Urothelium cell line (cell line): ENCODE results near the gene ADAMTS17.

Source experiments
- DNase-seq: peaks from one replicate; pipeline ENCODE4 v3.0.0; 2011; ENCODE audit warnings: low spot score, mixed read lengths
- FAIRE-seq: peaks from 2 replicates; lab custom pipeline; 2011; peaks lifted over from hg19 to GRCh38; lab: Jason Lieb, UNC

The ADAMTS17 gene

DNA sequence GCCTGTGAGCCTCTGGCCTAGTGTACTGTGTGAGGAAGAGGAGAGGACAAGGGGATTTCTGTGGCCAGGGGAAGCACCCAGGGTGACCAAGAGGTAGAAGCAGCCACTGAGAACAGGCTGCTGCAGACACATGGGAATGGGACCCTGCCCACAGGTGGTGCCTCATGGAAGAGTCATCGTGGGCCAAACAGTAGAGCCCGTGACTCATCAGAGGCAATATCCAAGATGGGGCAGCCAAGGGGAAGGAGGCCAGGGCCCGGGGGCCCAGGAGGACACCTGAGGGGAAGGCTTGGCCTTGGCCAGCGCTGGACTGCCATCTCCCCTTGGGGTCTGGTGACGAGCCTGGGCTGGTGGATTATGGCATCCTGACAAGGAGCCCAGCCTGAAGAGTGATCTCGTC lies 333.5 kb downstream of the ADAMTS17 start:
- no peak for FAIRE-seq
- DNase-seq: no peak

DNA sequence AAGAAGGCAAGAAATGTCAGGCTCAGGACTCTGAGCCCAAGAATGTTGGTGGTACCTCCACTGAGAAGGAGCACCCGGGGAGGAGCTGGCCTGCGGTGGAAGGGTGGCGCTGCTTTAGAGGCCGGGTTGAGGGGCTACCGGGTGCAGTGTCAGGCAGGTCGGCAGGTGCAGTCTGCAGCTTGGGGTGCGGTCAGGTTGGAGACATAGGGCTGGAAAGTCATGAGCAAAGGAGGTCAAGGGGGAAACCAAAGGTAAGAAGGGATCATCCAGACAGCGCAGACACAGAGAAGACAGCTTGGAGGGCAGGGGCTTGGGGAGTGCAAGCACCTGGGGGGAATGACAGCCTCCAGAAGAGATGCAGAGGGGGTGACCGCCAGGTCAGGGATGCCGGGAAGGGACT lies 334.2 kb downstream of the ADAMTS17 start:
- FAIRE-seq (no peak), DNase-seq (no peak)

DNA sequence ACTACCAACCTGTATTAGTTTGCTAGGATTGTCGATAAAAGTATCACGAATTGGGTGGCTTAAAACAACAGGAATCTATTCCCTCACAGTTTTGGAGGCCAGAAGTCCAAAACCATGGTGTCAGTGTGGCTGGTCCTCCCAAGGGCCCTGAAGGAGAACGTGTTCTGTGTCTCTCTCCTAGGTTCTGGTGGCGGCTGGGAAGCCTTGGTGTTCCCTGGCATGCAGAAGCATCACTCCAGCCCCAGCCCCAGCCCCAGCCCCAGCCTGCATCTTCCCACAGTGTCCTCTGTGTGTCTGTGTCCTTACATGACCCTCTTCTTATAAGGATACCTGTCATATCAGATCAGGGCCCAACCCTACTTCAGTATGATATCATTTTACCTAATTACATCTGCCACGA lies 336.1 kb downstream of the ADAMTS17 start:
- DNase-seq (no peak), FAIRE-seq (no peak)

DNA sequence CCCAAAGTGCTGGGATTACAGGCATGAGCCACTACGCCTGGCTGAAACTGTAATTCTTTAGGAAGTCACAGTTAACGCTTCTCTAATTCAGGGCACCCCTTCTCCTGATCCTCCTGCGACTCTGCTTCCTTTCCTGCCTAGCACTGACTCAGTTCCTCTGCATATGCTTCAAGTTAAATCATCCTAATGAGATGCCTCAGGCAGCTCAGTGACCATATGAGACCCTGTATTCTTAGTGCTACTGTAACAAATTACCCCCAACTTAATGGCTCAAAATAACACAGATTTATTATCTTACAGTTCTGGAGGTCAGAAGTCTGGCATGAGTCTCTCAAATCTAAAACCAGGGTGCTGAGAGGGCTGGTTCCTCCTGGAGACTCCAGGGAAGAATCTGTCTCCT lies 336.8 kb downstream of the ADAMTS17 start:
- no peak for DNase-seq
- FAIRE-seq: no peak

DNA sequence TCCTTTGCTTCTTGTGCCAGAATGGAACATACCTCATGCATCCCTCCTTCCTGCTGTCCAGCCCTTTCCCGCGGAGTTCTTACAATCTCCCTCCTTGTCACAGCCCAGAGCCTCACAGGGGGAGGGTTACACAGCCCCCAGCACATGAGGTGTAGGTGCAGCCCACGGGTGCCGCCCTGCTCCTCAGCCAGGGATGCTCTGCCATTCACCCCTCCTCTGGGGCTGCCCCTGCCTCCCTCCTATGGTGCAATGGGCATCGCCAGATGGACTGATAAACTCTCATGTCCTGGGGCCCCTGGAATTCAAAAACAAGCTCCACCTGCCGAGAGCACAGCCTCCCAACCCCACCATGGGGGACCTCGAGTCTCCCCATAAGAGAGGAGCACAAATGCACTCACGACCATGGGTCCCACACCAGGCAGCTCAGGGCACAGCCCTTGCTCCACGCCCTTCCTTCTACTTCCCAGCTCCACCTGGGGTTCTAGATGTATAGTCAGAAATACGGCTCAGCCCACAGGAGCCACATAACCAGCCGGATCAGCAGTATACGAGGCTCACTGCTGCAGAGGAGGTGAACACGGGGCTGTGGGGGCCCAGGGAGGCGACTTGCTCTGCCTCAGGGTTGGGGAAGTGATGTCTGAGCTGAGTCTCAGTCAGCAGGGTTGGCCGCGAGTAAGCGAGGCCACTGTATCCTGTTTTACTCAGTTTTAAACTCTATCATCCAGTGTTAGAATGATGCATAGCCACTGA lies 338.8 kb downstream of the ADAMTS17 start:
- DNase-seq: no peak
- no peak for FAIRE-seq

DNA sequence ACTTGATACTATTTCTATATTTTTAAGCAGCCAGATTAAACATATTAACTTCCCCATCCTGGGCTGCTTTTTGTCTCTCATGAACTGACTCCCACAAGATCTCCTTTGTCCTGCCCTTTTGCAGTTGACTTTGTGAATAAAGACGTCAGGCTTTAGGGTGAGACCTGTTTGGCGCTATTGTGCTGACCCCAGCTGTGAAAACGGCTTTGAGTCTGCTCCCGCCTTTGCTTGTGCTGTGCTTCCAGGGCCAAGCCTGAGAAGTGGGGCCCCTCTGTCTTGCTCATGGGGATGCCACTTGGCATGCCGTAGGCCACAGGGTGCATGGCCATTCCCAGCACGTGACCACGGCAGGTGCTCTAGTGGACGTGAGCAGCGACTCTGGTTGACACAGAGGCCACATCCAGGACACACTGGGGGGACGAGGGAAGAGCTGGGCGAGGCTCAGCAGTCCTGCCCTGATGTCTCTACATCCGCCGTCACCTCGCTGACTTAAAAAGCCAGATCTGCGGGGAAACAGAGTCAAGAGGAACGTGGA lies 339.6 kb downstream of the ADAMTS17 start:
- no peak for FAIRE-seq

DNA sequence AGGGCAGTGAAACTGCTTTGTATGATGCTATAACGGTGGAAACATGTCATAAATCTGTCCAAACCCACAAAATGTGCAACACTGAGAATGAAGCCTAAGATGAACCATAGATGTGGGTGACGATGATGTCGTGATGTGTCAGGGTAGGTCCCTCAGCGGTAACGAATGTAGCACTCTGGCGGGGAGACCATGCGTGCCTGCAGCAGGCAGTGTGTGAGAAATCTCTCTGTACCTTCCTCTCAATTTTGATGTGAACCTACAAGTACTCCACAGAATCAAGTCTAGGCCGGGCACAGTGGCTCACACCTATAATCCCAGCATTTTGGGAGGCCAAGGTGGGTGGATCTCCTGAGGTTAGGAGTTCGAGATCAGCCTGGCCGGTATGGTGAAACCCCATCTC lies 340.4 kb downstream of the ADAMTS17 start:
- no peak for FAIRE-seq
- DNase-seq: no peak

More for the DNA sequence above, 339.6 kb downstream of the ADAMTS17 start:
- no peak for DNase-seq

DNA sequence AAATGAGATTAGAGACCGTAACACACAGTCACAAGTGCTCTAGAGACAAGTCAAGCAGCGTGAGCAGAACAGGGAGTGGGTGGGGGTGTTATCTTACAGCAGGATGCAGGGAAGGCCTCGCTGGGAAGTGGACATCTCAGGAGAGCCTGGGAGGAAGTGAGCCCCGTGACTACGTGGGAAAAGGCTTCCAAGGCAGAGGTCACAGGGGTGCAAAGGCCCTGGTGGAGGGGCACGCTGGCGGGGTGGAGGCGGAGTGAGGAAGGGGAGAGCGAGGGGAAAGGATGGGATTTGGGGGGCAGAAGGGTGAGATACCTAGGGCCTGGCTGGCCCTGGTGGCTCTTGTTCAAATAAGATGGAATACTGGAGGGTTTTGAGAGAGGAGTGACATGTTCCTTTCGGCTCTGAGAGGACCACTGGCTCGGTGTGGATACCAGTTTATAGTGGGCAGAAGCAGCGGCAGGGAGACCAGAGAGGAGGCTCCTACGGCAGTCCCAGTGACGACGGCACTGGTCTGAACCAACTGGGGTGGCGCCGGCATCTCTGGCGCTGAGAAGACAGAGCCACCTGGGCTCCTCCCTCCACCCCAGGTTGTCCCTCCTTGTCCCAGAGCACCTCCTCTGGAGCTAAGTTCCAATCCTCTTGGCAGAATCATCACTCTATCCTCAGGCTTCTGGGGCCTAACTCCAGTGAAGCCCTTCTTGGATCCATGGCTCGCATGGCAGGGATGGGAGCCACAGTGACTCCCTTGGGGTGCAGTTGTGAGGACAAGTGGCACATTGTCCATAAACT lies 342.3 kb downstream of the ADAMTS17 start:
- FAIRE-seq (peak; percentile 17), DNase-seq (no peak)

DNA sequence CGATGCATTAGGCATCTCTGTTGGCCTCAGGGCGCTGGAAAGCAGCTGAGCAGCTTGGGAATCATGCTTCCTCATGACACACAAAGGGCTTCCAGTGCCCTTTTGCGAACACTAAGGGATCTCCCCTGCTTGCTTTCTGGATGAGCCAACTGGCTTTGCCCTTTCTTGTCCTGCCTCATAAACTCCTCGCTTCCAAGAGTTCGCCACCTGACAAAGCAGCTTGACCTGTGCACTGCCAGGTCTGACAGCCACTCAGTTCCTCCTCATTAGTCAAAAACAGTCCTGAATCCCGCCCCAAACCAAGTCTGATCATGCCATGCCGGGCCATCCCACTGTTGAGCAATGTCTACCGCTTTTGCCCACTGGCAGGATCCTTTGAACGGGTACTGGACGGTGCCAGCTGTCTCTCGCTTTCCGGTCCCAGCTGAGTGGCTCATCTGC lies 343.1 kb downstream of the ADAMTS17 start:
- FAIRE-seq (no peak), DNase-seq (no peak)

DNA sequence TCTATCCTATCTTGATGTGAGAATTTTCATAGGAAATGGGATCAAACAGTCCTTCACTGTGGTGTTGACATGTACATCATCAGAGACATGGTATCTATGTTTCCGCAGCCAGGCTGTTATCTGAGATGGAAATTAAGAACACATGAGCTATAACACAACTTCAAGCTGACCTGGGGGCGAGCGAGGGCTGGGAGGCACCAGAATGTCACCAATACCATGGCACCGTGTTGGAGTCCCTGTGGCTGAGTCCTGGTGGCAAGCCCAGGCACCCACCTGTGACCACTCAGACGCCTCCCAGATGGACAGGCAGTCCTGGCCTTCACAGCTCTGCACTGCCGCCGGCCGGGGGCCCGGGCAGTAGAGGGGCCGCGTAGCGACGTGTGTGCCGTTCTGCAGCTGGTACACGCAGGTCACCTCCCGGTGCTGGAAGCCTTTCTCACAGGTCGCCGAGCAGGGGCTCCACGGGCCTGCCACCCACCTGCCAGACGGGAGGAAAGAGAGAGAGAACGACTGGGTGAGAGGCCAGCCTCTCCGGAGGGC lies 344.6 kb downstream of the ADAMTS17 start:
- DNase-seq: no peak
- FAIRE-seq: peak; percentile 62

DNA sequence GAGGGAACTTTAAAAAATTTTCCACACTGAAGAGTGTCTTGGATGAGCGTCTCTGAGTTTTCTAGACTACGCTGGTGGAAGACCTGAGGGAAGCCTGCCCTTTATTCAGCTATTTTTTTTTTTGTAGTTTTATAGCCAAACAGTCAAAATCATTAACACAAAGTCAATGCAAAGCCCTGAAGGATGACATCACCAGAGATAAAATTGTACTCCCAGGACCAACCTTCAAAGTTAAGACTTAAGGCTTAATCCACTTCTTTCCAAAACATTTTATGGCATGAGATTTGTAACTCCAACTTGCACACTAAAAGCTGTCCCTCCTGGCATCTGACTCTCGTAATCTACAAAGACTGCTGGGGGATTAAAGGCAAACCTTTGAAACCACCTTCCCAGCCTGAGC lies 345.1 kb downstream of the ADAMTS17 start:
- FAIRE-seq (no peak), DNase-seq (no peak)

DNA sequence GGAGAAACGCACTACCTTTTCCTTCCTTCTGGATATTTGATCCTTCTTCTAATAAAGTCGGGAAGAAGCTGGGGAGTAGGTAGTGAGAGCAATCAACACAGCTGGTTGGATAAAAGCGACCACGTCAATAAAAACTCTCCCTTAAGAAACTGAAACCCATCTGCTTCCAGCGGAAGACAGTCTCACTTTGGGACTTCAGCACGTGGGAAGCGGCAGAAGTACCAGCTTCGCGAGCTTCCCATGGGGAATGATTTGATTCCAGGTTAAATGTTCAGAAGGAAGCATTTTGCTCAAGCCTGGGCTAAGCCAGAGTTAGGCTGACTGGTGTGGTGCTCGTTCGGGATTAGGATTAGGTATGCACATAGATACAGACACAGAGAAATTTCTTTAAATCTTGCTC lies 346.2 kb downstream of the ADAMTS17 start:
- FAIRE-seq (no peak), DNase-seq (no peak)

DNA sequence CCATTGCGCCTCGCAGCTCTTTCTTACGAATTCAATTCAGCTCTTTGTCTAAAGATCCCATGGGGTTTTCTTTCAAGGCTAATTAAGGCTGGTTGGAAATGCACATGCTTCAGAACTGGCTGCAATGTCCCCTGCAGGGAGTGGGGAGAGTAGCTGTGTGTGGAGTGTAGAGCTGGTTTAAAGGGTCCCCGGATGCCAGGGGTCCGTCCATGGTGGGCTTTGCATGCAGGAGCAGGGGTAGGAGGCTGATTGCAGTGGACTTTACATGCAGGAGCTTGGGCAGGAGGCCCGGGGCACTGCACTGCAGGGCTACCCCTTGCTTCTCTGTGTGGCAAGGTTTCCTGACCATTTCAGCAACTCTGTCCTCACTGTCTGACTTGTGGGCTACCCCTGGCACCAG lies 346.9 kb downstream of the ADAMTS17 start:
- FAIRE-seq: no peak

DNA sequence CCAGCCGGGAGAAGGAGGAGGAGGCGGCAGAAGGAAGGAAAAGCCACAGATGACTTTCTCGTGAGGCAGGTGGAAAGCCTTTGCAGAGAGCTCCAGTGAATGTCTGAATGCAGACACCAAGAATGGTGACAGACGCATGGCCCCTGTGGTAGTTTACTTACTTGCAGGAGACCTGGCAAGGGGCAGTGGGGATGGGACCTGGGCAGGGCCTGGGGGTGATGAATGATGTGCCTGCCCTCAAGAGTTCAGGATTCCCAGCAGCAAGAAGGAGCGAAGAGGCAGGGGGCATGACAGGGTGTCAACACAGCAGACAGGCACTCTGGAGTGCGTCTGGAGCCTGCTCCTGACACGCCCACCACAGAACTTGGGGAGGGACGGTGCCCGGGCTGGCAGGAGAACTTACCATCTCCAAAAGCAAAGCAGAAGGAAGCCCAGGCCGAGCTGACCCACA lies 348.1 kb downstream of the ADAMTS17 start:
- no peak for FAIRE-seq
- no peak for DNase-seq

More for the DNA sequence above, 346.9 kb downstream of the ADAMTS17 start:
- no peak for DNase-seq

DNA sequence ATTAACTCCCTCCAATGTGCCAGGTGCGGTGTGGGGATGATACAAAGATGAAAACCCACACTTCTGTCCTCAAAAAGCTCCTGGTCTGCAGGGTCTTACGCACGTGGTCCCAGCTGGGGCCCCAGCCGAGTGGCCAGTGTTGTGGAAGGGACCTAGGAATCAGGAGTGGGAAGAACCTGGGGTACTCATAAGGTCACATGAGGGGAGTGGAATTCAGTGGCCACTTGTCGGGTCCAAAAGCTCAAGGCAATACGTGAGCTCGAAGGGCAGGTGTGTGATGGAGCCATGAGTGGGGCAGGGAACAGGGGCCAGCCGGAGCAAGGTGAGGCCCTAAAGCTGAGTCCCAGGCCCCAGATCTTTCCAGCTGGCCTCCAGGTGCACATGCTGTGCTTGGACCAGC lies 348.5 kb downstream of the ADAMTS17 start:
- FAIRE-seq: no peak
- DNase-seq: no peak

DNA sequence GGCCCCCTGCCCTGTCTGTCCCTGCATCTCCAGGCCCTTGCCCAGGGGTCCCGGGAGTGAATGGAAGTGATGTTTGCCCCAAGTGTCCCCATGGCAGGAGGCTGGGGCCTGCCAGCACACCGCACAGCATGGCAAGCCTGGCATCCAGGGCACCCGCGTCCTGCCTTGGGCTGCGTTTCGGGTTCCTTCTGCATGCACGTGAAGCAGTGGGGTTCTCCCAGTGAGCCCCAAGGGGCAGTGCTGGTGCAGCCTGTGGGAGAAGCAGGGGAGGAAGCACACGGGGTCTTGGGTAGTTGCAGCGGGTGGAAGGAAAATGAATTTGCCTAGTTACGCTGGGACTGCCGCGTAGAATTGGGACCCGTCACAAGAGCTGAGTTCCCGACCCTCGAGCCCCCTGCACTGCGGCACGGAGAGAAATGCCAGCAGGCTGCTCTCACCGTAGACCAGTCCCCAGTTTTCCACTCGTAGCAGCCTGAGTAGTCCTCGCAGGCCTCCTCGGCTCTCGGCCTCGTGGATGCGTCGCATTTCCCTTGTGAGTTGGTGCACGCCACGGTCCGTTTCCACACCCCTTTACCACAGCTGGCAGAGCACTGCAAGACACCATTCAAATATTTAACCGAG lies 349.1 kb downstream of the ADAMTS17 start:
- no peak for FAIRE-seq
- no peak for DNase-seq

DNA sequence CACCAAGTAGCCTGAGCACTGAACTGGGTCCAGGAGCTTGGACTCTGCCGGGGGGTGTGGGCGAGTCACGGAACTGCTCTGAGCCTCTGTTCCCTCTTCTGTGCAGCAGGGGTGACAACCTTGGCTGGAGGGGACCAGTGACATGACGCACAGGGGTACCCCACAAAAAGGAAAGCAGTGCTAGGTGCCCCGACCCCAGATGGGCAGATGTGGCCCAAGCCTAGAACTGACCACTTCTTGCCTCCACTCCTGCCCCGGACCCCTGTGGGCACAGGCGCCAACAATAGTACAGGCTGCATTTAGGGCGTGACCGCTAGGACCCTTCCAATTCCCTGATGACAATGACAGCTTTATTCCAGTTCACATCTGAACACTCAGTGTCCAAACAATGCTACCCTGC lies 352.7 kb downstream of the ADAMTS17 start:
- no peak for FAIRE-seq
- no peak for DNase-seq

DNA sequence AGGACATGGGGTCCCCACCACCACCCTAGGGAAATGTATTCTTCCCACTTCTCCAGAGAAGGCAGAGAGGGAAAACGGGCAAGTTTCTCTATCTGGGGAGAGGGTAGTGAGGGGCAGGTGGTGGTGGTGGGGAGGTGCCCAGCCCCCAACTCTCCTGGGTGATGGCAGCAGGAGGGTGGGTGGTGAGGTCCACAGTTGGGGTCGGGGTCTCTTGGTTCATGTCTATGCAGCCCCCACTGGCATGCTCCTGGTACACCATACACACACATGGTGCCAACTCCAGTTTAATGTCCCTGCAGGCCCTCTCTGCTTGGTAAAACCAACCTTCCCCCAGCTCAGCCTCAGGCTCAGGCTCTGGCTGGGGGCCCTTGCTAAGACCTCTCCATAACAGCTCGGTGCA lies 354.1 kb downstream of the ADAMTS17 start:
- DNase-seq (no peak), FAIRE-seq (no peak)

DNA sequence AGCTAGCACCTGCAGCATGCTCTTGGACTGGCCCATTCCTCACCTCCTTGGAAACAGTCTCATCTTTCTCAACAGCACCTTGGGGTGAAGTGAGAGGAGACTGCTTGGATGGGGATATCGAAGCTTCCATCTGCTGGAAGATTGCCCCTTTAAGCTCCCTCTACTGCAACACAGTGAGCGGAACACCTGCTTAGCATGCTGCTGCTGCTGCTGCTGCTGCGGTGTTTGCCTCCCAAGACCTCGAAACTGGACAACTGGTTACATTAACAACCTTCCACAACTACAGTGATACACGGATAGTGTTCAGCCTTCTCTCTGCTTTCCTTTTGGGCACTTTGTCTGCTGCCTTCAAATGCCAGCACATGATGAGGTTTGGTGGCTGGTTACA lies 354.7 kb downstream of the ADAMTS17 start:
- FAIRE-seq: no peak

DNA sequence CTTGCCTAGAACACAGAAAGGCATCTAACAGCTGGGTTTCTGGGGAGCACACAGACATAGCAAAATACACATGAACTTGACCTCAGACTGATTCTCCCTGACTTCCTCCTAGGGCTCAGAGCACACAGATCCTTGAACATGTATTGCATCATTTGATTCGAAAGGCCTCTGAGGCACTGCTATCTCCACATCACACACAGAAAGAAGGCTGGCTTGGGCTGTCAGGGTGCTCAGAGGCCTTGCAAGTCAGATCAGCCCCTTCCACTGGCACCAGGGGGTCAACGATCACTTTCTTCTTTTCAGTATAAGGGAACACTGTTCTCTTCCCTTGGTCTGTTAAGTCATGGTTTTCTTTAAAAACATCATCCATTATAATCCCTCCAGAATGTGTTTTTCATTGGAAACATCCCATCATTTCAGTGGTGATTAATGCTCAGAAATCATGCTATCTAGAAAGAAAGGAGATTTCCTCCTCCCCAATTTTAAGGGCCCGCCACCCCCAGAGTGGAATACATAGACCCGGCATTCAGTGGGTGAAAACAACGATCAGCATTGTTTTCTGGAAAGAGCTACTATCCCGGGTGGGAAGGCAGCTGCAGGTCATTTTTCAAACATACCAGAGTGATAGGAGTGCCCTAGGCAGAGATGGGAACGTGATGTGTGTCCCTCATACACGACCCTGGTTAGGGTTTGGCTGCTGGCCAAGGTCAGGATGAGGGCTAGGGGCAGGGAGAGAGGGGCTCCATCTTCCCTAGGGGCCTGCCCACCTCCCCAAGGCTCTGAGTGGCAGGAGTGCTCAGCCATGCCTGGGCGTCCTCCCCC lies 355.3 kb downstream of the ADAMTS17 start:
- FAIRE-seq (no peak), DNase-seq (no peak)

More for the DNA sequence above, 354.7 kb downstream of the ADAMTS17 start:
- DNase-seq: no peak
